Activated CD8-positive, alpha-beta memory T cell treated with anti-CD3 and anti-CD28 coated beads, Interleukin-2, amount 10 ng/mL, durations not matched to agents 7 days and 5 days (primary cell): ENCODE measurements around the gene PSPN. TPM values are rescaled to one million over a fixed set of nuclear protein-coding genes. Genes with fewer than 3 reads are reported as not detected.
"Not testable (repeated sequence)": the region's sequence is repeated elsewhere in the genome, so short reads cannot be mapped to it uniquely, and the experiment has no call there.

Experiments used
- ATAC-seq: fragments of 150-1000 bp; cut with Tn5 transposase; one replicate; pipeline ENCODE4 v1.10.0; 2021; ENCODE audit warnings: moderate library complexity
- CTCF ChIA-PET: fragments of 350-600 bp; sonication (Branson Sonifier 250); formaldehyde crosslinking; loops from one replicate; lab custom pipeline; 2021; ENCODE audit warnings: antibody characterized with exemption; lab: Charles Lee
- DNase-seq: peaks from one replicate; pipeline ENCODE4 v3.0.0-alpha.2; 2020
- H3K27ac Mint-ChIP-seq: one replicate; pipeline ENCODE4 v1.8.0; 2021; ENCODE audit warnings: mild to moderate bottlenecking, mixed read lengths
- H3K27me3 Mint-ChIP-seq: one replicate; pipeline ENCODE4 v1.8.0; 2021; ENCODE audit warnings: mixed read lengths
- H3K36me3 Mint-ChIP-seq: one replicate; pipeline ENCODE4 v1.8.0; 2021; ENCODE audit warnings: mild to moderate bottlenecking, mixed read lengths
- H3K4me1 Mint-ChIP-seq: one replicate; pipeline ENCODE4 v1.8.0; 2021; ENCODE audit warnings: mixed read lengths
- H3K4me3 Mint-ChIP-seq: one replicate; pipeline ENCODE4 v1.8.0; 2021; ENCODE audit warnings: mild to moderate bottlenecking, moderate library complexity, mixed read lengths
- H3K9me3 Mint-ChIP-seq: one replicate; pipeline ENCODE4 v1.8.0; 2022; ENCODE audit warnings: low read depth, mixed read lengths
- total RNA-seq, 2 experiments: library from RNA; stranded (reverse); gene quantifications; one replicate each; pipeline ENCODE4 v1.2.3, GENCODE V29; 2021

The PSPN gene
- total RNA-seq, 2 experiments from 2014 or later: 1.8 to 2.6 TPM

DNA sequence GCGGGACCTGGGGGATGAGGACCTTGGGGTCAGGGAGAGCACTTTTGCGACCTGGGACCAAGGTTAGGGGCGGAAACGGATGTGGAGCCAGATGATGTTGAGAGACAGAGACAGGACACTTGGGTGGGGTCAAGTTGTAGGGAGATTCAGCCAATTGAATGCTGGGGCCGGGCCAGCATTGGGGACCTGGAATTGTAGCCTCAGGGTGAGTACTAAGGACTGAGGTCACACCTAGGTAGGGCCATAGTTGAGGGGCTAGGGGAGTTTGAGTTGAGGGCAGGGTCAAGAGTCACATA lies 2.0 kb downstream of the PSPN start:
- Mint-ChIP-seq H3K9me3 (no peaks in the 10 kb centered on the region), H3K27me3 (no peaks in the 10 kb centered on the region), H3K4me1 (peaks cover 16% of the 10 kb centered on the region), H3K4me3 (peak overlapping the region; percentile 75), H3K27ac (peak overlapping the region; percentile 93), H3K36me3 (peaks cover 2% of the 10 kb centered on the region)
- DNase-seq: no peak
- ATAC-seq: no peak
- CTCF ChIA-PET: interaction anchor here (2.1 kb wide), 1 partner anchor 12 kb away, joined by 11 read pairs; the partner anchor contains the start of gene CLPP

DNA sequence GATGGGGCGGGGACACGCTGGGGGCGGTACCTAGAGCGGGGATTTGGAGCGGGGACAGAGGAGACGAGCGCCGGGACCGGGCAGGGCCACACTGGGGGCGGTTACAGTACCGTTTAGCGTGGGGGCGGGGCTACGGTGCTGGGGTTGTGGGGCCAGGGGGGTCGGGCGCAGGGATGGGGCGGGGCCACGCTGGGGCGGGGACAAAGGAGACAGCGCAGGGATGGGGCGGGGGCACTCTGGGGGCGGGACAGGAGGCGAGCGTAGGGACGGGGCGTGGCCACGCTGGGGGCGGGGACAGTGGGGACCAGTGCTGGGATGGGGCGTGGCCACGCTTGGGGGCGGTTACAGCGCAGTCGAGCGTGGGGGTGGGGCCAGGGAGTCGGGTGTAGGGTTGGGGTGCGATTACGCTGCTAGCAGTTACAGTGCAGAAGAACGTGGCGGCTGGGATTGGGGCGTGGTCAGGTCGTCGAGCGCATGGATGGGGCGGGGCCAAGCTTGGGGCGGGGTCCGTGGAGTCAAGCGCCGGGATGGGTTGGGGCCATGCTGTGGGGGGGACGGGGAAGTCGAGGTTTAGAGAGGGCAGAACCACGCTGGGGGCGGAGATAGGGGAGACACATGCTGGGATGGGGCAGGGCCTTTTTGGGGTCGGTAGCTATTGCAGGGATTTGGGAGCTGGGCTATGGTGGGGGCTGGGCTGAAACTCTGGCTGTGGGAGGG lies 2.5 kb downstream of the PSPN start:
- Mint-ChIP-seq H3K4me3 (peak overlapping the region; percentile 75), H3K27ac (peak overlapping the region; percentile 93), H3K27me3 (no peaks in the 10 kb centered on the region), H3K4me1 (peaks cover 17% of the 10 kb centered on the region), H3K9me3 (no peaks in the 10 kb centered on the region), H3K36me3 (peaks cover 4% of the 10 kb centered on the region)
- CTCF ChIA-PET: interaction anchor here (0.7 to 2.2 kb wide), 8 partner anchors 12 to 585 kb away, joined by 3 to 11 read pairs (median 3); partner anchors contain the start of genes CLPP and KHSRP
- ATAC-seq (peak; percentile 72), DNase-seq (peak; percentile 100)

DNA sequence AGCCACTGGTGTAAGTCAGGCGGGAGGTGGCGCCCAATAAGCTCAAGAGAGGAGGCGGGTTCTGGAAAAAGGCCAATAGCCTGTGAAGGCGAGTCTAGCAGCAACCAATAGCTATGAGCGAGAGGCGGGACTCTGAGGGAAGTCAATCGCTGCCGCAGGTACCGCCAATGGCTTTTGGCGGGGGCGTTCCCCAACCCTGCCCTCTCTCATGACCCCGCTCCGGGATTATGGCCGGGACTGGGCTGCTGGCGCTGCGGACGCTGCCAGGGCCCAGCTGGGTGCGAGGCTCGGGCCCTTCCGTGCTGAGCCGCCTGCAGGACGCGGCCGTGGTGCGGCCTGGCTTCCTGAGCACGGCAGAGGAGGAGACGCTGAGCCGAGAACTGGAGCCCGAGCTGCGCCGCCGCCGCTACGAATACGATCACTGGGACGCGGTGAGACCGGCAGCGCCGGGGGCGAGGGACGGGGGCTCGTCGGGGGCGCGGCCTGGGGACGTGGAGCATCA lies 3.1 kb downstream of the PSPN start, which contains the start of gene ALKBH7:
ALKBH7 (plus strand) TSS at position 201 of the 502 bp plus-strand sequence; CDS start at position 228, 27 bp downstream.
- ATAC-seq: peak; percentile 84

DNA sequence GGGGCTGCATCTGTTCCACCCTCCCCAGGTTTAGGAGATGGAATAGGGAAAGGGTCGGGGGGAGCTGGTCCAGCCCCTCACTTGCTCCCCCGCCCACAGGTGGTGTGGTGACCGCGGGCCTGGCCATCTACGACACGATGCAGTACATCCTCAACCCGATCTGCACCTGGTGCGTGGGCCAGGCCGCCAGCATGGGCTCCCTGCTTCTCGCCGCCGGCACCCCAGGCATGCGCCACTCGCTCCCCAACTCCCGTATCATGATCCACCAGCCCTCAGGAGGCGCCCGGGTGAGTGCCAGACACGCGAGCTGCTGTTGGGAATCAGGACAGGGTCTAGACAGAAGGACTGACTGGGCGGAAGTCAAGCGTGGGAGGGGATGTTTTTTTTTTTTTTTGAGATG lies 11.4 kb downstream of the PSPN start:
- CTCF ChIA-PET: no interaction called here
- DNase-seq (no peak), ATAC-seq (no peak)
- Mint-ChIP-seq H3K4me3 (no peak overlapping the region), H3K27me3 (no peaks in the 10 kb centered on the region), H3K36me3 (peaks cover 30% of the 10 kb centered on the region), H3K4me1 (peaks cover 16% of the 10 kb centered on the region), H3K9me3 (no peaks in the 10 kb centered on the region), H3K27ac (no peak overlapping the region)

More for the DNA sequence above, 3.1 kb downstream of the PSPN start, which contains the start of gene ALKBH7:
- Mint-ChIP-seq H3K4me1 (peaks cover 17% of the 10 kb centered on the region), H3K4me3 (peak within 1 kb of the TSS; percentile 75), H3K9me3 (no peaks in the 10 kb centered on the region), H3K36me3 (peaks cover 8% of the 10 kb centered on the region), H3K27ac (peak within 1 kb of the TSS; percentile 93), H3K27me3 (no peaks in the 10 kb centered on the region)
- DNase-seq: peak; percentile 99
- CTCF ChIA-PET: interaction anchor here (0.9 to 2.2 kb wide), 6 partner anchors 11 to 364 kb away, joined by 3 to 11 read pairs (median 6); partner anchors contain the start of genes CLPP and KHSRP

DNA sequence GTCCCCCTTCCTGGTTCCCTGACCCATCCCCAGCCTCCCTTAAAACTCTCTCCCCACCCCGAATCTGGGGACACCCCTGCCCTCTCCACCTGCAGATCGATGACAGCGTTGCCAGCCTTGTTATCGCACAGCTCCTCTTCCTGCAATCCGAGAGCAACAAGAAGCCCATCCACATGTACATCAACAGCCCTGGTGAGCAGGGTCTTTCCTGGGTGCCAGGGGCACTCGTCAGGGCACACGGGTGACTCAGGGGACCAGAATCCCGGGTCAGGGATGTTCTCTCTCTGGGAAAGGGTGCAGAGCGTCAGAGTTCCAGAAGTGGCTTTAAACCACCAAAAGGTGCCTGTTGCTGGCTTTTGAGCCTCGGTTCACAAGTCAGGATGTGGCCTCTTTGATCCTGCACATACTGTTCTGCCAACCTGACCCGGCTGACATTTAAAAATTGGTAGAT lies 13.4 kb downstream of the PSPN start:
- Mint-ChIP-seq H3K4me3 (peak overlapping the region; percentile 80), H3K9me3 (no peaks in the 10 kb centered on the region), H3K27ac (peak overlapping the region; percentile 86), H3K4me1 (peaks cover 15% of the 10 kb centered on the region), H3K27me3 (no peaks in the 10 kb centered on the region), H3K36me3 (peaks cover 21% of the 10 kb centered on the region)
- peak; percentile 60 for DNase-seq
- CTCF ChIA-PET: interaction anchor here (1.8 to 3.0 kb wide), 2 partner anchors 11 to 154 kb away, joined by 5 to 11 read pairs; partner anchors contain the start of gene ALKBH7
- peak; percentile 20 for ATAC-seq

DNA sequence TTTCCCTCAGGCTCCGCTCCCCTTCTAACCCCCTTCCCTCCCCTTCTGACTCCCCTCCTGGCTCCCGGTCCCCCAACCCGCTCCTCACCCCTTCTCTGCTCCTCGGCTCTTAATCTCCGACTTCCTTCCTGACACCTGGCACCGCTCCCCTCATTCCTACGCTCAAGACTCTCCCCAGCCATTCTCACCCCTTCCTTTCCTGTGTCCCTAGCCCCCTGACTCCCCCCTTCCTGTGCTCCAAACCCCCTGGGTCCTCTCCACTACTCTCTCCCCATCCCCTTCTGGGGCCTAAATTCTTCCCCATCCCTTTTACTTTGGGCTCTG lies 13.7 kb downstream of the PSPN start:
- Mint-ChIP-seq H3K27me3 (no peaks in the 10 kb centered on the region), H3K9me3 (no peaks in the 10 kb centered on the region), H3K4me1 (peaks cover 15% of the 10 kb centered on the region), H3K36me3 (peaks cover 19% of the 10 kb centered on the region), H3K27ac (peak overlapping the region; percentile 86), H3K4me3 (peak overlapping the region; percentile 80)
- no peak for ATAC-seq
- CTCF ChIA-PET: interaction anchor here (1.8 to 3.0 kb wide), 2 partner anchors 11 to 155 kb away, joined by 5 to 11 read pairs; partner anchors contain the start of gene ALKBH7
- no peak for DNase-seq

DNA sequence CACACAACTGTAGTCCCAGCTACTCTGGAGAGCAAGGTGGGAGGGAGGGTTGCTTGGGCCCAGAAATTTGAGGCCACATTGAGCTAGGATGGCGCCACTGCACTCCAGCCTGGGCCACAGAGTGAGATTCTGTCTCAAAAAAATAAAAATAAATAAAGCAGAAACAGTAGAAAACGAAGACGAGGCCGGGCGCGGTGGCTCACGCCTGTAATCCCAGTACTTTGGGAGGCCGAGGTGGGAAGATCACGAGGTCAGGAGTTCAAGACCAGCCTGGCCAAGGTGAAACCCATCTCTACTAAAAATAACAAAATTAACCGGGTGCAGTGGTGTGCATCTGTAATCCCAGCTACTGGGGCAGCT lies 14.9 kb downstream of the PSPN start:
- not testable (repeated sequence) for H3K27ac Mint-ChIP-seq, H3K27me3 Mint-ChIP-seq, ATAC-seq, DNase-seq, H3K9me3 Mint-ChIP-seq
- peaks cover 12% of the 10 kb centered on the region for H3K36me3 Mint-ChIP-seq
- peaks cover 15% of the 10 kb centered on the region for H3K4me1 Mint-ChIP-seq
- CTCF ChIA-PET: interaction anchor here (0.7 to 3.0 kb wide), 3 partner anchors 12 to 156 kb away, joined by 3 to 11 read pairs (median 5); partner anchors contain the start of gene ALKBH7
- peak overlapping the region; percentile 80 for H3K4me3 Mint-ChIP-seq

DNA sequence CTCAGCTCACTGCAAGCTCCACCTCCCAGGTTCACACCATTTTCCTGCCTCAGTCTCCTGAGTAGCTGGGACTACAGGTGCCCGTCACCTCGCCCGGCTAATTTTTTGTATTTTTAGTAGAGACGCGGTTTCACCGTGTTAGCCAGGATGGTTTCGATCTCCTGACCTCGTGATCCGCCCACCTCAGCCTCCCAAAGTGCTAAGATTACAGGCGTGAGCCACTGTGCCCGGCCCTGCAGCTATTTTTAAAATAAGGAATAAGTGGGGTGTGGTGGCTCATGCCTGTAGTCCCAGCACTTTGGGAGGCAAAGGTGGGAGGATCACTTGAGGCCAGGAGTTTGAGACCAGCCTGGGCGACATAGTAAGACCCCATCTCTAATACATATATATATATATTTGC lies 15.3 kb downstream of the PSPN start:
- not testable (repeated sequence) for H3K4me3 Mint-ChIP-seq

DNA sequence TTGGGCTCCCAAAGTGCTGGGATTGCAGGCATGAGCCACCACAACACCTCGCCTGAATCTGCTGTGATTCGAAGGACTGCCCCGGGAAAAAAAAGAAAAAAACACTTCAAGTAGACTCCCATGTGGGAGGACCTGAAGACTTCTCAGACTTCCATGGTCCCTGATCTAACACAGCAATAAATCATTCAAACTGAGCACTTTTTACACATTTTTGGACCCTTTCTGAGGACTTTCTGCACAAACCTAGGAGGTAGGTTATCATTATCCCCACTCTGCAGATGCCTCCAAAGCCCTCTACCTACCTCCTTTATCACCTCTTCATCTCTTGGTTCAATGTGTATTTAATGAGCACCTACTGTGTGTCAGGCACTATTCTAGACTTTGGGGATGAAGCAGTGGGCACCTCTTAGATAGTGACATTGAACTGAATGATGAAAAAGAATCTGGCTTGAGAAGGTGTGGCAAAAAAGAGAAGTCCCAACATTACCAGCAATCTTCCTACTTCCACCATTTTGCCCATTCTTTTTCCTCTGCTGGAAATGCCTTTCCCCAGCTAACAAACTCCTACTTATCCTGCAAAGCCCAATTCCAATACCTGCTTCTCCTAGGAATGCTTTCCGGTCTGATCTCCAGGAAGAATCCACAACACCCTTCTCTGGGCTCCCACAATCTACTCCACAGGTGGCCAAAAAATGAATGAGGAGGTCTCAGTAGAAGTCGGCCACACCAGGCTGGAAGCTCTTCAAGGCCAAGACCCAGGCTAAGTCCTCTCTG lies 16.0 kb downstream of the PSPN start:
- CTCF ChIA-PET: interaction anchor here (0.7 to 3.0 kb wide), 2 partner anchors 13 to 20 kb away, joined by 3 to 11 read pairs; partner anchors contain the start of gene ALKBH7
- Mint-ChIP-seq H3K9me3 (no peaks in the 10 kb centered on the region), H3K27me3 (no peaks in the 10 kb centered on the region), H3K4me3 (no peak overlapping the region), H3K36me3 (peaks cover 6% of the 10 kb centered on the region), H3K27ac (no peak overlapping the region), H3K4me1 (peaks cover 15% of the 10 kb centered on the region)
- no peak for DNase-seq
- no peak for ATAC-seq

More for the DNA sequence above, 15.3 kb downstream of the PSPN start:
- H3K36me3 Mint-ChIP-seq, ATAC-seq, H3K27me3 Mint-ChIP-seq, H3K9me3 Mint-ChIP-seq, DNase-seq, H3K27ac Mint-ChIP-seq: not testable (repeated sequence)
- CTCF ChIA-PET: interaction anchor here (0.7 to 3.0 kb wide), 2 partner anchors 13 to 21 kb away, joined by 3 to 11 read pairs; partner anchors contain the start of gene ALKBH7
- H3K4me1 Mint-ChIP-seq: peaks cover 15% of the 10 kb centered on the region

DNA sequence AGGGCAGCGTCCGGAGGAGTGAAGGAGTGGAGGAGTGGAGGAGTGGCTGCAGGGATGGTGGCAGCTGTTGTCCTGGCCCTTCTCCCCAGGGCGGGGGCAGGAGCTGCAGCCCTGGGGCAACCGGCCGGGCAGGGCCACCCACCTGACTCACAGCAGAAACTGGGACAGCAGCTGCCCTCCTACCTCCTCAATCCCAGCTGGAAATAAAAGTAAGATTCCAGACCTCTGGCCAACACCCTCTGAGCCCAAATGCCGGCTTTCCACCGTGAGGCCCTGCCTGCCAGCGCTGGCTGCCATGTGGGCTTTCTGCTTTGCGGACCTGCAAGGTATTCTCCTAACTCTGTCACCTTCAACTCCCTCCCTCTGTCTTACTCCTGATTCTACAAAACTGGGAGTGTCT lies 17.7 kb downstream of the PSPN start:
- H3K27me3 Mint-ChIP-seq: no peaks in the 10 kb centered on the region
- CTCF ChIA-PET: interaction anchor here (0.6 kb wide), 1 partner anchor 203 kb away, joined by 3 read pairs; no protein-coding TSS in a partner anchor
- H3K4me1 Mint-ChIP-seq: peaks cover 7% of the 10 kb centered on the region

DNA sequence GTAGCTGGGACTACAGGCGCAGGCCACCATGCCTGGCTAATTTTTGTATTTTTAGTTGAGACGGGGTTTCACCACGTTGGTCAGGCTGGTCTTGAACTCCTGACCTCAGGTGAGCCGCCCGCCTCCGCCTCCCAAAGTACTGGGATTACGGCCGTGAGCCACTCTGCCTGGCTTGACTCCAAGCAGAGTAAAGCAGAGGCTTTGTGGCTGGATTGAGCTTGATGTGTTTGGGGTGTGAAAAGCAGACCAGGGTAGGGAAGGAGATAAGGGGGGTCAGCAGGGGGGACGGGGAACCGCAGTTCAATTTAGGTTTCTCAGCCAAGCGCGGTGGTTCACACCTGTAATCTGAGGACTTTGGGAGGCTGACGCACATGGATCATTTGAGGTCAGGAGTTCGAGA lies 18.6 kb downstream of the PSPN start:
- H3K27me3 Mint-ChIP-seq: no peaks in the 10 kb centered on the region
- DNase-seq (no peak), ATAC-seq (no peak)
- no peak overlapping the region for H3K4me3 Mint-ChIP-seq
- no peaks in the 10 kb centered on the region for H3K9me3 Mint-ChIP-seq
- H3K27ac Mint-ChIP-seq: no peak overlapping the region
- H3K36me3 Mint-ChIP-seq: no peaks in the 10 kb centered on the region
- no peaks in the 10 kb centered on the region for H3K4me1 Mint-ChIP-seq
- CTCF ChIA-PET: interaction anchor here (1.3 kb wide), 1 partner anchor 138 kb away, joined by 4 read pairs; no protein-coding TSS in a partner anchor

More for the DNA sequence above, 17.7 kb downstream of the PSPN start:
- ATAC-seq: no peak
- no peak for DNase-seq
- Mint-ChIP-seq H3K4me3 (no peak overlapping the region), H3K36me3 (peaks cover 3% of the 10 kb centered on the region), H3K27ac (no peak overlapping the region), H3K9me3 (no peaks in the 10 kb centered on the region)

DNA sequence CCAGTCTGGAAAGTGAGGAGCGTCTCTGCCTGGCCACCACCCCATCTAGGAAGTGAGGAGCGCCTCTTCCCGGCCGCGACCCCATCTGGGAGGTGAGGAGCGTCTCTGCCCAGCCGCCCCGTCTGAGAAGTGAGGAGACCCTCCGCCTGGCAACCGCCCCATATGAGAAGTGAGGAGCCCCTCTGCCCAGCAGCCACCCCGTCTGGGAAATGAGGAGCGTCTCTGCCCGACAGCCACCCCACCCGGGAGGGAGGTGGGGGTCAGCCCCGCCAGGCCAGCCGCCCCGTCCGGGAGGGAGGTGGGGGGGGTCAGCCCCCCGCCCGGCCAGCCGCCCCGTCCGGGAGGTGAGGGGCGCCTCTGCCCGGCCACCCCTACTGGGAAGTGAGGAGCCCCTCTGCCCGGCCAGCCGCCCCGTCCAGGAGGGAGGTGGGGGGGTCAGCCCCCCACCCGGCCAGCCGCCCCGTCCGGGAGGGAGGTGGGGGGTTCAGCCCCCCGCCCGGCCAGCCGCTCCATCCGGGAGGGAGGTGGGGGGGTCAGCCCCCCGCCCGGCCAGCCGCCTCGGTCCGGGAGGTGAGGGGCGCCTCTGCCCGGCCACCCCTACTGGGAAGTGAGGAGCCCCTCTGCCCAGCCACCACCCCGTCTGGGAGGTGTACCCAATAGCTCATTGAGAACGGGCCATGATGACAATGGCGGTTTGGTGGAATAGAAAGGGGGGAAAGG lies 20.3 kb downstream of the PSPN start:
- H3K27me3 Mint-ChIP-seq, H3K36me3 Mint-ChIP-seq, DNase-seq, CTCF ChIA-PET, ATAC-seq, H3K9me3 Mint-ChIP-seq, H3K4me3 Mint-ChIP-seq, H3K27ac Mint-ChIP-seq, H3K4me1 Mint-ChIP-seq: not testable (repeated sequence)
